ENCODE results near the gene RIMKLB. TPM values are rescaled to one million over a fixed set of nuclear protein-coding genes. Genes with fewer than 3 reads are reported as not detected.

Gene RIMKLB
- total and polyA plus RNA-seq, 8 donors = 27.3 to 162 (median 124) TPM

DNA sequence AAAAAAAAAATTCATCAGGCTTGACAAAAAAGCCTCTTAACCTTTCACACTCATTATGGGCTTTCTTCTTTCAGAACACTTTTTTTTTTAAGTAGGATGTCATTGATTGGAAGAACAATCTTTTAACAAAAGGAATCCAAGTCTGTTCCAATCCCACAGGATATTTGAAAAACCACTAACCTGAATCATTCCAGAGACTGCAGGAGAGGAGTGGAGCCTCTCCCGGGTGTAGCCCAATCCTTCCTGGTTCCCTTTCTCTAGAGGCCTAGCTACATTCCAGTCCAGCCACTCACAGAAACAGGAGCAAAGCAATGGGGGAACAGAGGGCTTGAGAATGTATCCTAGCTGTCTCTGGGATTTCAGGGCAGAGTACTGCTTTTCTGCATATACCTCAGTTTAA lies 39.4 kb upstream of the RIMKLB start:
- TF ChIP-seq, protein P1, sequence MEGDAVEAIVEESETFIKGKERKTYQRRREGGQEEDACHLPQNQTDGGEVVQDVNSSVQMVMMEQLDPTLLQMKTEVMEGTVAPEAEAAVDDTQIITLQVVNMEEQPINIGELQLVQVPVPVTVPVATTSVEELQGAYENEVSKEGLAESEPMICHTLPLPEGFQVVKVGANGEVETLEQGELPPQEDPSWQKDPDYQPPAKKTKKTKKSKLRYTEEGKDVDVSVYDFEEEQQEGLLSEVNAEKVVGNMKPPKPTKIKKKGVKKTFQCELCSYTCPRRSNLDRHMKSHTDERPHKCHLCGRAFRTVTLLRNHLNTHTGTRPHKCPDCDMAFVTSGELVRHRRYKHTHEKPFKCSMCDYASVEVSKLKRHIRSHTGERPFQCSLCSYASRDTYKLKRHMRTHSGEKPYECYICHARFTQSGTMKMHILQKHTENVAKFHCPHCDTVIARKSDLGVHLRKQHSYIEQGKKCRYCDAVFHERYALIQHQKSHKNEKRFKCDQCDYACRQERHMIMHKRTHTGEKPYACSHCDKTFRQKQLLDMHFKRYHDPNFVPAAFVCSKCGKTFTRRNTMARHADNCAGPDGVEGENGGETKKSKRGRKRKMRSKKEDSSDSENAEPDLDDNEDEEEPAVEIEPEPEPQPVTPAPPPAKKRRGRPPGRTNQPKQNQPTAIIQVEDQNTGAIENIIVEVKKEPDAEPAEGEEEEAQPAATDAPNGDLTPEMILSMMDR (IDR thresholded peaks at IDR 0.05) = no peak

DNA sequence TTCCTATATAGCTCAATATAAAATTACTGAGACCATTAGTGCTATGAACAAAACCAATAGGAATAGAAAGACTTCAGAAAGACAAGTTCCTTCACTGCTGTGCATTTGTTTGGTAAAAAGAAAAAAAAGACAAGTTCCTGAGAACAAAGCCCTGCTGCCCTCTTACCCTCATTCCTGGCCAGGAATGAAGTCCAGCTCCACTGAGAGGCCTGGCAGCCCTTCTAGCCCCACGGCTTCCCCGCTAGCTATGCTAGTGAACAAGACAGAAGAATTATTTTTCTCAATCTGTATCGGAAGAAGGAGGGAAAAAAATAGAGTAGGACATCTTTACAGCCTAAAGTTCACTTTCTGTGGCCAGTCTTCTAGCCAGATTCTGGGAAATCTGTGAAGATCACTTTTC lies 36.8 kb upstream of the RIMKLB start:
- Histone ChIP-seq H3K36me3 (no peaks in the 10 kb centered on the region), H3K4me3 (no peak overlapping the region), H3K27ac (no peak overlapping the region), H3K27me3 (no peaks in the 10 kb centered on the region), H3K9me3 (no peaks in the 10 kb centered on the region), H3K4me1 (no peaks in the 10 kb centered on the region)
- TF ChIP-seq, protein P1 (IDR thresholded peaks at IDR 0.05) = no peak
- intact Hi-C loops (cut with DNase I) = no loop called here
- ATAC-seq (no peak), DNase-seq (no peak)

More for the DNA sequence above, 39.4 kb upstream of the RIMKLB start:
- DNase-seq (no peak), ATAC-seq (peak; percentile 62)
- H3K4me1 ChIP-seq = no peaks in the 10 kb centered on the region
- H3K27ac ChIP-seq = no peak overlapping the region
- H3K9me3 ChIP-seq = no peaks in the 10 kb centered on the region
- intact Hi-C loops (cut with DNase I) = no loop called here
- no peaks in the 10 kb centered on the region for H3K27me3 ChIP-seq
- no peak overlapping the region for H3K4me3 ChIP-seq
- H3K36me3 ChIP-seq = no peaks in the 10 kb centered on the region

DNA sequence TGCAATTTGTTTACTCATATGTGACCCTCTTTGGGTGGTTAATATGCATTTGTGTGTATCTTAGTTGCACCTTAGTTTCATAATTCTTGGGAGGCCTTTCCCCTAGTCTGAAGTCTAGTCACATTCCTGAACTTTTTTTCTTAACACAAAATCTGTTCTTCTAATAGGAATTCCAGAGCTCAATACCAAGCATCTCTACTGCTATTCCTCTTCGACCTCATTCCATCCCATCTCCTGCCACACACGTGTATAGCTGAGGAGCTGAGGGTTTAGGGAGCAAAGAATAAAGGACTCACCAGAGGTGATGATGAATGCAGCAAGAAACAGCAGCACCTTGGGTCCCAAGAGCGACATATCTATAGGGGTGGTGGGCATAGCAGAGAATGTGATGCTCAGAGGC lies 36.0 kb upstream of the RIMKLB start:
- intact Hi-C loops (cut with DNase I) = no loop called here
- H3K27ac ChIP-seq = no peak overlapping the region

DNA sequence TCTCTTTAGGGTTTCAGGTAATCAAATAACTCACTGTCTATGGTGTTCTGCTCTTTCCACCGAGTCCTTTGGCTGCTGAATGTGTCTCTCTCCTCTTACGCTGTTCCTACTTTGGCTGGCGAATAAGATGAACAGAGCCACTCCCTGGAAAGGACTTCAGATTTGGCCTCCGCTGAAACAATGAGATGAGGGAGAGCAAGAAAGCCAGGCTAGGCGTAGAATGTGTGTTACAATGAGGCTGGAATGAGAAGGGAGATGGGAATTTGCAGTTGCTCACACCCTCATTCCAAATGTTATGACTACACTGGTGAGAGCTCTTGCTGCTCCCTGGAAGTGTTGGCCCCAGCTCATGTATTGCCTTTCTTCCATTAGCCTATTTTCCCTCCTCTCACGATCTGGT lies 35.2 kb upstream of the RIMKLB start, which contains the start of gene MFAP5:
Gene MFAP5 (minus strand): TSS at position 234 of the 400 bp plus-strand sequence. CDS start 722 bp downstream, outside the sequence.
- Histone ChIP-seq H3K4me3 (no peak within 1 kb of the TSS), H3K27ac (no peak within 1 kb of the TSS), H3K9me3 (no peaks in the 10 kb centered on the region), H3K4me1 (no peaks in the 10 kb centered on the region), H3K27me3 (no peaks in the 10 kb centered on the region), H3K36me3 (no peaks in the 10 kb centered on the region)
- ATAC-seq (peak; percentile 46), DNase-seq (no peak)
- intact Hi-C loops (cut with DNase I) = no loop called here
- TF ChIP-seq, protein P1 (IDR thresholded peaks at IDR 0.05) = no peak

More for the DNA sequence above, 36.0 kb upstream of the RIMKLB start:
- TF ChIP-seq, protein P1 (IDR thresholded peaks at IDR 0.05) = no peak
- Histone ChIP-seq H3K36me3 (no peaks in the 10 kb centered on the region), H3K27me3 (no peaks in the 10 kb centered on the region), H3K4me1 (no peaks in the 10 kb centered on the region), H3K4me3 (no peak overlapping the region), H3K9me3 (no peaks in the 10 kb centered on the region)
- ATAC-seq (no peak), DNase-seq (no peak)

DNA sequence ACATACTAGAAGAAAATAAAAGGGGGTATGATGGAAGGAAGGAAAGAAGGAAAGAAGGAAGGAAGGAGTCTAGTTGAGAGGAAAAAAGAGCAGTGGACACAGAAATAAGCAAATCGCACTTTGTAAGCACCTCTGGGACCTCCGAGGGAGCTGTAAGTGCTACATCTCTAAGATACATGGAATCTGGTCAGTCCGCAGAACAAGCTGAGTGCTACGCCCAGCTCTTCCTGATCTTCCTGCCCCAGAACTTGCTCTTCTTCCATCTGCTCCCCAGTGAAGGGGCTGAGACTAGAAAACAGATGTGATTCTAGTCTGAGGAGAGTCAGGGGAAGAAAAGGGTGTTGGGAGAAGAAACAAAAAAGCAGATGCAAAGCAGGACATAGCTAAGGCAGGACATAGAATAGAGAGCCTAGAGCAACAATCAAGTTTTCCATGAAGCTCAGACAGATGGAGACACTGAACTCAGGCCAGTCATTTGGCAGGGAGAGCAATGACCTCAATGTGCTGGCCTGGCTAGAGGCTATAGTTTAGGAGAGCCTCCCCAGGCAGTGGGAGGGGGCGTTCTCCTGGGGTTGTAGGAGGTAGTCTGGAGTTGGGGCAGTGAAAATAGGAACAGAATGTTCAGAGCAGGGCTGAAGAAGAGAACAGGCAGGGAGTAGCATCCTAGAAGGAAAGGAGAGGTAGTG lies 33.4 kb upstream of the RIMKLB start:
- H3K4me3 ChIP-seq = no peak overlapping the region
- TF ChIP-seq, protein P1 (IDR thresholded peaks at IDR 0.05) = no peak
- H3K27me3 ChIP-seq = no peaks in the 10 kb centered on the region
- no peak overlapping the region for H3K27ac ChIP-seq
- H3K9me3 ChIP-seq = no peaks in the 10 kb centered on the region
- DNase-seq (no peak), ATAC-seq (no peak)
- intact Hi-C loops (cut with DNase I) = no loop called here
- H3K36me3 ChIP-seq = no peaks in the 10 kb centered on the region
- H3K4me1 ChIP-seq = peaks cover 0 to 5% of the 10 kb centered on the region in 2 donors

Data from left lung (tissue), 10 donors.